ENCODE data around the gene PRKAG3.

PRKAG3 gene

GRCh38 chr2:218812861-218813260, 18.7 kb downstream of the PRKAG3 start:
- DNase-seq: no peak

GRCh38 chr2:218812096-218812815, 19.3 kb downstream of the PRKAG3 start:
- DNase-seq: no peak

- no peak for DNase-seq
Measured at GRCh38 chr2:218811382-218811781, 20.2 kb downstream of the PRKAG3 start.

GRCh38 chr2:218810256-218810655, 21.3 kb downstream of the PRKAG3 start:
- DNase-seq: no peak

GRCh38 chr2:218809515-218809914, 22.1 kb downstream of the PRKAG3 start:
- DNase-seq: no peak

- peak; percentile 24 for DNase-seq
Measured at GRCh38 chr2:218807626-218808025, 24.0 kb downstream of the PRKAG3 start.

GRCh38 chr2:218806346-218806978, 25.1 kb downstream of the PRKAG3 start:
- DNase-seq: peak; percentile 33

- no peak for DNase-seq
Measured at GRCh38 chr2:218805627-218806026, 26.0 kb downstream of the PRKAG3 start.

- no peak for DNase-seq
Measured at GRCh38 chr2:218804817-218805216, 26.8 kb downstream of the PRKAG3 start.

- DNase-seq: no peak
Measured at GRCh38 chr2:218802386-218802994, 29.1 kb downstream of the PRKAG3 start.

GRCh38 chr2:218799990-218800389, 31.6 kb downstream of the PRKAG3 start:
- DNase-seq: no peak

GRCh38 chr2:218798767-218799504, 32.7 kb downstream of the PRKAG3 start:
- no peak for DNase-seq

GRCh38 chr2:218796691-218797090, 34.9 kb downstream of the PRKAG3 start:
- no peak for DNase-seq

GRCh38 chr2:218792433-218792832, 39.2 kb downstream of the PRKAG3 start:
- DNase-seq: no peak

GRCh38 chr2:218788529-218789255, 42.9 kb downstream of the PRKAG3 start:
- DNase-seq: no peak

- no peak for DNase-seq
Measured at GRCh38 chr2:218786133-218786532, 45.5 kb downstream of the PRKAG3 start.

GRCh38 chr2:218785103-218785502, 46.5 kb downstream of the PRKAG3 start:
- DNase-seq: no peak

- DNase-seq: no peak
Measured at GRCh38 chr2:218783688-218784087, 47.9 kb downstream of the PRKAG3 start.

GRCh38 chr2:218782528-218782844, 49.1 kb downstream of the PRKAG3 start:
- no peak for DNase-seq

- no peak for DNase-seq
Measured at GRCh38 chr2:218781691-218782527, 49.7 kb downstream of the PRKAG3 start, which contains the start of gene CYP27A1. TSS of gene CYP27A1 (plus strand) at chr2:218782147. CDS start at chr2:218782183, 36 bp downstream.

- DNase-seq: no peak
Measured at GRCh38 chr2:218780851-218781690, 50.5 kb downstream of the PRKAG3 start.
